GM19023 (cell line): ENCODE results near the gene FRMD3.

Experiments
- ATAC-seq: cut with Tn5 transposase; IDR thresholded peaks from one replicate; pipeline ENCODE4 v1.9.1; 2021; ENCODE audit warnings: mild to moderate bottlenecking, moderate library complexity; ENCODE audit not compliant: unreplicated experiment

Gene FRMD3

GRCh38 chr9:83342731-83343130, 195.5 kb downstream of the FRMD3 start:
- no peak for ATAC-seq

DNA sequence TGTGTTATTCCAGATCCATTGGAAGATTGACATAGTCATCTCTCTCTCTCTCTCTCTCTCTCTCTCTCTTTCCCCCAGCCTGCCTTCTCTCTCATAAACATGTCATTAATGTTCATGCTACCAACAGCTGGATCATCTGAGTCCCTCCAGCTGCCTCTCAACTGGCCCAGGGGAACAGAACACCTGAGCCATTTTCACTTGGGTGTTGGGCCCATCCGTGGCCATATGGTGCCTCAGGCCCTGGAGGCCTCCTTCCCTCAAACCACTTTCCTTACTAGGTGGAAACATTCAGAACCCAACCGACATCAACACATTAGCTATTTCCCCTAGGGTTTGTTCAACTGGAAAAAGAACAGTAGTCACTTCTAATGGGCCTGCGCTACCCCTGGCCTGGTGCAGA, 196.2 kb downstream of the FRMD3 start:
- ATAC-seq, result no peak

GRCh38 chr9:83340451-83340850, 197.8 kb downstream of the FRMD3 start:
- ATAC-seq, result no peak

GRCh38 chr9:83339435-83339834, 198.8 kb downstream of the FRMD3 start:
- ATAC-seq, result no peak

GRCh38 chr9:83336706-83337105, 201.5 kb downstream of the FRMD3 start:
- ATAC-seq, result no peak

DNA sequence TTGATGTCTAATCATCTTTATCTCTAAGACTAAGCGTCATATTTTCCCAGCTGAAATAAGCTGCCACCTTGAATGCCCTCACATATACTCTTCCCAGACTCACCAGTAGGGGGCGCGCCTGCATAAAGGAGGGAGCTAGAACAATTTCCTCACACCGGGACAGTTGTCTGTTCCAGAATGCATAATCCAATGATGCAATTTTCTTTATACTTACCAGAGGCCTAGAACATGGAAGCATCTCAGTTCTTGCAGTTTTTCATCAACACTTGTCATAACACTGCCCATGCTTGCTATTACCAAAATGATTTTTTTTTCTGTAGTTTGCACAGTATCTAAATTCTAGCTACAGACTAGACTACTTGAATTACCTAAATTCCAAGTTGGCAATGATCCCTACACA, 203.9 kb downstream of the FRMD3 start:
- peak; percentile 69 for ATAC-seq

DNA sequence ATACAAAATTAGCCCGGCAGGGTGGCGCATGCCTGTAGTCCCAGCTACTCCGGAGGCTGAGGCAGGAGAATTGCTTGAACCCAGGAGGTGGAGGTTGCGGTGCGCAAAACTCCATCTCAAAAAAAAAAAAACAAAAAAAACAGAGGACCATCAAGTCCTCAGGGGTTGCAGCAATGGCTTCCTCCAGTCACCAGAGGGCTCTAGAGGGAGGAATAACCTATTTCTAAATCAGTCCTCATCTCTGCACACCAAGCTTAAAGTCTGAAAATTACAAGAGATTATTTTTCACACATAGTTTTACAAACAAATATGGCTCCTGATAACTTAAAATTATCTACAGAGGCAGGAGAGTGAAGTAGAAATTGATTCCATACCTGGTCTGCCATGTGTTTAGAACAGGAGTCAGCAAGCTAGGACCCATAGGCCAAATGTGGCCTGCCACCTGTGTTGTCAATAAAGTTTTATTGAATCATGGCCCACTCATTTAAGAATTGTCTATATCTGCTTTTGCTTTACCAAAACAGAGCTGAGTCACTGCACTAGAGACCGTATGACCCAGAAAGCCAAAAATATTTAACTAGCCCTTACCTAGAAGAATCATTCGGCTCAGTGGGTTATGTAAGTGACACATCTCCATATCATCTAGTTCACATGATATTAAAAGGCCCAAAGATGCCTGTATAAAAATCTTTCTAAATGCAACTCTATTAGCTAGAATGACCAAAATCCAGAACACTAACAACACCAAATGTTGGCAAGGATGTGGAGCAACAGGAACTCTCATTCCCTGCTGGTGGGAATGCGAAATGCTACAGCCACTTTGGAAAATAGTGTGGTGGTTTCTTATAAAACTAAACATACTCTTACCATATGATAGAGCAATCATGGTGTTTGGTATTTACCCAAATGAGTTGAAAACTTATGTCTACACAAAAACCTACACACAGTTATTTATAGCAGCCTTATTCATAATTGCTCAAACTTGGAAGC, 207.7 kb downstream of the FRMD3 start:
- ATAC-seq, result no peak

DNA sequence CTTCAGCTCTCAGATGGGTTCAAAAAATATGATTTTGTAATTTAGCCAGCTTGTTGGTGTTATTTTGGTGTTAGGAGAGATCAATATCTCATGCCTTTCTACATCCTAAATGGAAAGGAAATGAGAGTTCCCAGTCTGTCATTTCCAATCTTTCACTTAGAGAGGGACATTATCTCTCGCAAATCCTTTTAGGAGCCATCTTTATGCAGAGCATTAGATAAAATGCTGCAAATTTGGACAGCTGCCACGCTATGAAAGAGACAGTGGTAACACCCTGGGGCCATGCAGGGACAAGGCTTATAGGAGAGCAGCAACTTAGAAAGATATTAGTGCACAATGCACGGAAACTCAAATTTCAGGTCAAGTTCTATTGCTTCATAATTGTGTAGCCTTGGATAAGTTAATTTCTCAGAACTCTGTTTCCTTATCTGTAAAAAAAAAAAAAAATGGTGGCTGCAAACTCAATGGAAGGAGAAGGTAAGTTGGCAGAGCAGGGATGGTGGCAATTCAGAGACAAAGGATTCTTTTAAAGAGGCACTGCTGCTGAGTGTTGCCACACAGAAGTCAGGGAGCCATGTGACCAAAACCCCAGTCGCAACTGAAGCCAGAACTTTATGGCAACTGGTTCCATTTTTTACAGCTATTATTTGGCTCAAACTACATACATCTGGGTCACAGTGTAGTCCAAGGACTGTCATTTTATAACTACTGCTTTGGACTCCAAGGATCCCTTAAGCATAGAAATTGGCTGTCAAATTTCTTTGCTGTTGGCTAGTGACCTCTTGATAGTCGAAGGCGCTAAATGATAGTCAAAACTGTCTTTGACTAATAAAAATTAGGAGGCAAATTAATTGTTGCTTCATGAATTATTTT, 210.2 kb downstream of the FRMD3 start:
- no peak for ATAC-seq

DNA sequence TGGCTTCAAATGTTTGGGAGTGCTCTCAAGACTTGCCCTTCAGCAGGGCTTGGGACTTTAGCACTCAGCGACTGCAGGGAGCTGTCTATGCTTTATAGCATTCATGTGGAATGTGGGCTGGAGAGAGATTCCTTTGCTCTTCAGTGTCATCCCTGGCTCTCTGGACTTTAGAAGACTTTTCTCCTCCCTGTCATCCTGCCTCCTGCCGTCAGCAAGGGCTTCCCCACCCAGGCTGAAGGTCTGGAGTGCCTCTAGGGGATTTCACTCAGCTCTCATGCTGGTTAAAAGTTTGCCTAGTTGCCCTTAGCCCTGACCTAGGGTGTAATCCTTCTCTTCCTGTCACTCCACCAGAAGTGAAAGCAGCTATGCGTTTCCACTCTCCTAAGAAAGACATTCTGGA, 210.9 kb downstream of the FRMD3 start:
- ATAC-seq, result no peak

DNA sequence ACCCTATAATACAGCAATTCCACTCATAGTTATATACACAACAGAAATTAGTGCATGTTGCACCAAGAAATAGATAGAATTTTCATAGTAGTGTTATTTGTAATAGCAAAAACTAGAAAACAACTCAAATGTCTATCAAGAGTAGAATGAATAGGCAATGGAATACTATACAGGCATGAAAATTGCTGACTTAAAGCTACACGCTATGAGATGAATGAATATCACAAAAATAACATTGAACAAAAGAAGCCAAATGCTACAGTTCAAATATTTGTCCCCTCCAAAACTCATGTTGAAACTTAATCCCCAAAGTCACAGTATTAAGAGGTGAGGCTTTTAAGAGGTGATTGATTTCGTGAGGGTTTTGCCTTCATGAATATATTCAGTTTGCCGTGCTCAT, 215.1 kb downstream of the FRMD3 start:
- no peak for ATAC-seq

GRCh38 chr9:83322438-83322837, 215.8 kb downstream of the FRMD3 start:
- ATAC-seq, result no peak

DNA sequence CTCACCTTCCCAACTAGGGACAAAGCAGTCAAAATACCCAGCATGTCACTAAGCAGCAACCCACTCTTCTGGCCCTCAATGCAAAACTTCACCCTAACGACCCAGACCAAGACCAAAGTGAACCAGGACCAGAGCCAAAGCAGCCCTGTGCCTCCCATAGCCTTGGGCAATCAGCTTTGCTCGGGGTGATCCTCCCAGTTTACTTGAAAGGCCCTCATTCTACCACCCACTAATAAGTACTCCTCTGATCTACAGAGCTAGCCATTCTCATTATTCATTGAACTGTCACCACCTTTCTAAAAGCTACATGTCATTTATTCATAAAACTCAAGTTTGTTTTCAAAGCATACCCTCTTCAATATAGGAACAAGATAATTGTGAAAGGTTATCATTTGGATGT, 221.0 kb downstream of the FRMD3 start:
- no peak for ATAC-seq

DNA sequence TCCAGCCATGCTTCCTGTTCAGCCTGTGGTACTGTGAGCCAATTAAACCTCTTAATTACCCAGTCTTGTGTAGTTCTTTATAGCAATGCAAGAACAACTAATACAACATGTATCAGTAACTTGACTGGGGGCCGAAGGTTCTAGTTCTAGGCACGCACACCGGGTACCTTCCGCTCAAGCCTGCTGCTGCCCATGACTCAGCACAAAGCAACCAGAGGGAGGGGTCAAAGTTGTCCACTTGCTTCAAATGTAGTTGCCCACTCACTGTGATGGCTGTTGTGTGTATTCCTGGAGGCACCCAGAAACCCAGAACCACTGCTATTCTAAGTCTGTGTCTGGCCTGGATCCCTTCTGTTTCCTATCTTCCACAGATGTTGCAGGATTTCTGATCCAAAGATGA, 222.6 kb downstream of the FRMD3 start:
- ATAC-seq, result no peak

- ATAC-seq, result no peak
These were observed 224.4 kb downstream of the FRMD3 start for GRCh38 chr9:83313781-83314180.

DNA sequence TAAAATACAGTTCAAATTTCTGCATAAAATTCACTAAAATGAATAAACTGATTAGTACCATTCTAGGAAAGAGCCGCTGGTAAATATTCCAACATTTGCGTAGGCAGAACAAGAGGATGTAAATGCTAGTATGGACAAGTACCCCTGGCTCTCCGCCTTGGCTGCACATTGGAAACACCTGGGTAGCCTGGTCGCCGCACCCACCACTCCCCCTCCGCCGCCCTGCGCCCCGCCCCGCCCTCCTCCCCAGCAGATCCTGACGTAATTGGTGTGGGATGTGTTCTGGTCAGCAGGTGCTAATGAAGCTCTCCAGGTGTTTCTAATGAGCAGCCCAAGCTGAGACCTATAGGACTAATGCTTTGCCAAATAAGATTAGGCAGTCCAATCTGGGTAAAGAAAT, 225.7 kb downstream of the FRMD3 start:
- ATAC-seq, result no peak

DNA sequence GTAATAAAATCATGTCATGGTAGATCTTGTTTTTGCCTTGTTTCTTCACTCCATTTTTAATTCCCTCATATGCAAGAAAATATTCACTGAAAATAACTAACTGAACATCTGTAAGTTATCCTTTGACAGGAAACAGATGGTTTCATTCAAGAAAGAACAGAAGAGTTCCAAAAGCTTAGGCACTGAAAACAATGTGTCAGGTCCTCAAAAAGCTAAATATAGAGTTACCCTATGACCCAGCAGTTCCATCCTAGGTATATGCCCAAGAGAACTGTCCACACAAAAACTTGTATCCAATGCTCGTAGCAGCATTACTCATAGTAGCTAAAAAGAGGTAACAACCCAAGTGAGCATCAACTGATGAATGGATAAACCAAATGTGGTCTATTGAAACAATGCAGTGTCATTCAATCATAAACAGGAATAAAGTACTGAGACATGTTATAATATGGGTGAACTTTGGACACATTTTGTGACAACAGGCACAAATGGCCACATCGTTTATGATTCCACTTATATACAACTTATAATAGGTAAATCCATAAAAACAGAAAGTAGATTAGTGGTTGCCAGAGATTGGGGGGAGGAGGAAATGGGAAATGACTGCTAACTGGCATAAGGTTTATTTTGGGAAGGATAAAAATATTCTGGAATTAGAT, 231.0 kb downstream of the FRMD3 start:
- no peak for ATAC-seq

- no peak for ATAC-seq
These were observed 233.5 kb downstream of the FRMD3 start for GRCh38 chr9:83304686-83305085.

- no peak for ATAC-seq
These were observed 238.6 kb downstream of the FRMD3 start for GRCh38 chr9:83299571-83299970.

GRCh38 chr9:83299094-83299493, 239.1 kb downstream of the FRMD3 start:
- no peak for ATAC-seq

DNA sequence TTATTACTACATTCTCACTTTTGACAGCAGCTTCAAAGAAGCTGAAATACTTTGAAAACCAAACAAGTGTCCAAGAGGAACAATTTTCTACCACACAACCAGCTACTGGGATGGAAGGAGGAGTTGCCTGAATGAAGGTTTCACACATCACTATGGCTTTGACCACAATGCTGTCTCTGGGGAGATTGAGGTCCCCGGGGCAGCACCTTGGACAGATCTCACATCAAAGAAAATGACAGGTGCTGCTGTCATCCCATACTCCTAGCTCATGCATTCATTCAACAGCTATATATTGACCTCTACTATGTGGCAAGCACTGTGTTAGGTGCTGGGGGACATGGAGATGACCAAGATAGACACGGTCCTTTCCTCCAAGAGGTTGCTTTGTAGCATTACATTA, 242.1 kb downstream of the FRMD3 start:
- ATAC-seq, result no peak

- ATAC-seq, result no peak
These were observed 243.4 kb downstream of the FRMD3 start for GRCh38 chr9:83294816-83295215.
